NOMO-1 treated with DMSO at 0.1 percent for 48 hours (cell line): ENCODE data around the gene ROBO1.

ENCODE experiments used
- DNase-seq: peaks from one replicate; lab custom pipeline; 2025; ENCODE audit not compliant: unreplicated experiment; lab: John Stamatoyannopoulos, UW

The ROBO1 gene

DNA sequence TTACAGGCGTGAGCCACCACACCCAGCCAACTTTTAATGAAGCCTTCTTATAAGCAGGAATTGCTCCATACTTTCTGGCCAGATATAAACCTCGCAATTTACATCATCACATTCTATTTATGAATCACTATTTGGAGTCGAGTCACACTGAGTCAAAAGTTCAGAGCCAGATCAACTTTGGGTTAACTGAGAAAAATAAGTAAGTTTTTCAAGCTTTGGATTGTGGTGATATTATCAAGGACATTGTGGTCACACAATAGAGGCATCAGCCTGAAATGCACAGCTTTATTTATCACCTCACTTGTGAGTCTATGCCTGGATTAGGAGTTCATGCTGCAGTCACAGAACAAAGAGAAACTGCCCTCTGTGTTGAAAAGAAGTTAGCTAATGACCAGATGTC is 1163.5 kb downstream of the ROBO1 start:
- no peak for DNase-seq

GRCh38 chr3:78601249-78601648 is 1166.5 kb downstream of the ROBO1 start:
- DNase-seq, result no peak

DNA sequence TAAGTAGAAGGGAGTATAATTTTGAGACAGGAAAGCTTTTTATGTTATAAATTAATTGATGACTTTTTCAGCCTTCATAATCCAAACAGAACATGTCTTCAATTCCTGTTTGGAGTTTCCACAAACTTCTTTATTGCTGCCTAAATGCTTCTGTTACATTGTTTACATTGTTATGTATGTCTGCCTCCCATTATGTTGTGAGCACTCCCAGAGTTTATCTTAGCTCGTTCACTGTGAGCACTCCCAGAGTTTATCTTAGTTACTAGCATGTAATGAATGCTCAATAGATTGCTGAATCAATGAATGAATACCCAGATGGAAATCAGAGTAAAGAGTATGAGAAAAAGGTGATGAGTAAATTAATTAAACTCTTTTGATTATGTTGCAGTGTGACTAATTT is 1178.0 kb downstream of the ROBO1 start:
- DNase-seq, result no peak

DNA sequence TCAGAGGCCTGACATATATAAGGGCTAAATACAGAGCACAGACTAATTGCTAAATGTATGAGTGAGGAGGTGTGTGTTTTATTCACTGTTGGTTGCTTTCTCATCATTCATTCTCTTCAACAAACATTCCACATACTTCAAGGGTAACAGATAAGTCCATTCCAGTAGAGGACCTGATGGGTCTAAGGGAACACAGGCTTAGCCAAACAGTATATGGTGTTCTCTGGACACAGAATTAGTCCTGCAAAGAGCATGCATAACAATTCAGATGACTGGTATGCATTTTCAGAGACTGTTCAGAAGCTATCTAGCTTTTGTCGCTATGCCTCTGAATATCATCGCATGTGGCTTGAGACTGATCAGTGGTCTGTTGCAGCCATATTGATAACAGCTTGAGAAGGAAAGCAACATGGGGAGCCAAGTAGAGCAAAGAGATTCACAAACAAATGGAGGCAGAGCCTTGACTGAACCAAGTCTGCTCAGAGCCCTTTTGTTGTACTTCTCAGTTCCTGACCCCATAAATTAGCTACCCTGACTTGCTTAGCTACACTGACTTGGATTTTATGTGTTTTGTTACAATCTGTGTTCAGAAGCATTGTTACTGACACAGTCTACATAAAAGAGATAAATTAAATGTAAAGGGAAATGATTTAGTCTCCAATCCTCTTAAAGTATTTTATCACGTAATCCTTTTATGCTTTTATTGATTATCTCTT is 1178.7 kb downstream of the ROBO1 start:
- DNase-seq, result no peak

GRCh38 chr3:78580681-78581080 is 1187.1 kb downstream of the ROBO1 start:
- DNase-seq, result no peak

GRCh38 chr3:78571486-78571885 is 1196.3 kb downstream of the ROBO1 start:
- DNase-seq, result no peak

DNA sequence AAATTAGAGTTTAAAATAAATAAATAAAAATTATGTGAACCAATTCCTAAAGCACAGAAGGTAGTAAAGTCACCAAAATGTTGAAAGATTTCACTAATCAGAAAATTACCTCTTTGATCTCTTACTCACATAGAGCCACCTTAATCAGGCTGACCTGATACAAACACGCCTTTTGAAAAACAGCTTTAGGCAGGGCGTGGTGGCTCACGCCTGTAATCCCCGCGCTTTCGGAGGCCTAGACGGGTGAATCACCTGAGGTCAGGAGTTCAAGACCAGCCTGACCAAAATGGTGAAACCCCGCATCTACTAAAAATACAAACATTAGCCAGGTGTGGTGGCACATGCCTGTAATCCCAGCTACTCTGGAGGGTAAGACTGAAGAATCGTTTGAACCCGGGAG is 1197.3 kb downstream of the ROBO1 start:
- DNase-seq, result no peak

- no peak for DNase-seq
Measured at GRCh38 chr3:78569804-78570203, 1198.0 kb downstream of the ROBO1 start.

DNA sequence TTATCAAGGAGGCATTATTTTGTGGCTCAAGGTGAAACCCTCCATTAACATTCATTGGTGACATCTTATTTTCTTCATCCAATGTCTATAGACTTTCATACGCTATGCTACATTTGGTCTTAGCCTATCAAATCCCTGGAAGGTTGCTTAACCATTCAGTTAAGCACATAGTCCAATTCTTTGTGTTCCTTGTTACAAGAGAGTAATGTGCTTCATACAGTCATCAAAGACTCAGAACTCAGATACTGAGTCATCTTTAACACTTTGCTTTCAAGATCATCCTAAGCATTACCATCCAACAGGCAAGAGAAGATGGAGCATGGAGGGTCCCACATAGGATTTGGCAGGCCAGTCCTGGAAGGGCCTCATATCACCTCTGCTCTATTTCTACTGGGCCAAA is 1202.1 kb downstream of the ROBO1 start:
- DNase-seq, result no peak

- DNase-seq, result peak; percentile 66
Measured at GRCh38 chr3:78562328-78562727, 1205.5 kb downstream of the ROBO1 start.
